GM13976 (cell line): ENCODE measurements around the gene NAT9.

Source experiments
- DNase-seq: peaks from one replicate; pipeline ENCODE4 v3.0.0; 2012; ENCODE audit warnings: low spot score
- CTCF ChIP-seq: IDR thresholded peaks from 2 replicates; pipeline ENCODE4 v1.5.1; 2012; ENCODE audit warnings: borderline replicate concordance, mild to moderate bottlenecking; ENCODE audit not compliant: insufficient read depth; ENCODE audit errors: extremely low read depth, missing control alignments, control extremely low read depth
- in situ Hi-C: fragments of 300-500 bp; cut with MboI; formaldehyde crosslinking; loops from one replicate; pipeline ENCODE4 v1.12.0; 2022; ENCODE audit warnings: low sequenced_read_pairs, mixed read lengths, inconsistent platforms; ENCODE audit not compliant: unreplicated experiment

Gene NAT9

DNA sequence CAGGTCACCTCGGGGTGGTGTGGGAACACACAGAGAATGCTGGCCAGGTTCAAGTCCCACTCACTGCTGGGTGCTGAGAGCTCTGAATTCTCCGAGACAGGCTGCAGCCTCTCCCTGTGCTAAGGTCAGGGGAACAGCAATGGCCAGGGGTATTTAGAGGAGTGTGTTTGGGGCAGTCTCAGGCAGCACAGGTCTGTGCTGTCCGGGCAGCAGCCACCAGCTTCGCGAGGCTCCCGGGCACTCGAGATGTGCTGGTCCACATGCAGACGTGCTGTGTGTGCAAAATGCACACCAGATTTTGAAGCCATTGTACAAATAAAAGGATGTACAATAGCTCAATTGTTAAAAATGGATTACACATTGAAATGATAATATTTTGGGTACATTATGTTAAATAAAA is 20.6 kb downstream of the NAT9 start:
- TF ChIP-seq CTCF: no peak
- in situ Hi-C loops: no loop called here

GRCh38 chr17:74754832-74755231 is 21.3 kb downstream of the NAT9 start:
- no peak for DNase-seq
- in situ Hi-C loops: no loop called here
- TF ChIP-seq CTCF: no peak

More for the DNA sequence above, 20.6 kb downstream of the NAT9 start:
- no peak for DNase-seq

- TF ChIP-seq CTCF: no peak
- DNase-seq: no peak
- in situ Hi-C loops: no loop called here
Measured at GRCh38 chr17:74752822-74753401, 23.2 kb downstream of the NAT9 start.

GRCh38 chr17:74752415-74752814 is 23.7 kb downstream of the NAT9 start:
- no peak for TF ChIP-seq CTCF
- no peak for DNase-seq
- in situ Hi-C loops: no loop called here

- in situ Hi-C loops: no loop called here
- DNase-seq: no peak
- no peak for TF ChIP-seq CTCF
Measured at GRCh38 chr17:74750327-74751069, 25.6 kb downstream of the NAT9 start.

DNA sequence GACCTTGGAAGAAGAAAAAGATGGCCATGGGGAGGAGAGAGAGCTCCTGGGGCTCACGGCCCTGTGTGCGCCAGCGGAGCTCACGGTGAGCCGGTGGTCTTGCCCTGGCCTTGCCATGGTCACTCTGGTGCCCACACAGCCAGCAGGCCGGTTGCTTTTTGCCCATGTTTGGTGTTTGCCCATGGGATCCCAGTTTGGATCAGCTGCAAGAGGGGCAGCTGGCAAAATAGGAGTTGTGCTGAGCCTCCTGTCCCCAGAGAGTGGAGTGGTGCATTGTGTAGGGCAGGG is 26.2 kb downstream of the NAT9 start:
- TF ChIP-seq CTCF: no peak
- in situ Hi-C loops: no loop called here
- DNase-seq: no peak
